Endothelial cell of umbilical vein (primary cell): Measurements from ENCODE around the gene PPFIBP1. TPM values are rescaled to one million over a fixed set of nuclear protein-coding genes. Genes with fewer than 3 reads are reported as not detected.

Source experiments
- BruUV-seq: library from RNA; stranded (reverse); fragments of 400-500 nt; replicated peaks from 2 replicates; lab custom pipeline; 2021; lab: Mats Ljungman, UMichigan
- CTCF ChIA-PET: fragments of 300-600, 350-600 bp; sonication (Branson Sonifier 250); formaldehyde crosslinking; loops from one replicate; lab custom pipeline; 2021; ENCODE audit warnings: antibody characterized with exemption, inconsistent platforms; lab: Charles Lee
- POLR2A ChIA-PET: fragments of 300-600, 350-600 bp; sonication (Branson Sonifier 250); formaldehyde crosslinking; loops from one replicate; lab custom pipeline; 2021; ENCODE audit warnings: antibody characterized with exemption, inconsistent platforms; lab: Charles Lee
- DNase-seq: peaks from one replicate; pipeline ENCODE4 v3.0.0-alpha.2; 2011; ENCODE audit warnings: low read depth, low spot score
- FAIRE-seq: peaks from 2 replicates; lab custom pipeline; 2011; peaks lifted over from hg19 to GRCh38; lab: Jason Lieb, UNC
- H2AFZ ChIP-seq: 2 replicates; pipeline ENCODE4 v1.6.0; 2012; ENCODE audit warnings: low read depth, low read length, control low read depth, inconsistent platforms
- H3K27ac ChIP-seq: 2 replicates; pipeline ENCODE4 v1.5.1; 2011; ENCODE audit warnings: low read depth, mild to moderate bottlenecking, control low read depth, low read length, moderate library complexity; ENCODE audit not compliant: insufficient read depth
- H3K27me3 ChIP-seq, 2 experiments: 2 replicates each; pipeline versions ENCODE4 v1.6.0 to v1.6.1; 2011; ENCODE audit warnings: low read length in 2 of 2, mixed read lengths in 1 of 2; ENCODE audit not compliant: control insufficient read depth in 2 of 2, insufficient read depth in 2 of 2
- H3K36me3 ChIP-seq, 2 experiments: 2 replicates in 1 of 2; 3 replicates in 1 of 2; pipeline ENCODE4 v1.5.1; 2011; ENCODE audit warnings: low read length in 2 of 2, mild to moderate bottlenecking in 1 of 2, moderate library complexity in 1 of 2; ENCODE audit not compliant: control insufficient read depth in 2 of 2, insufficient read depth in 2 of 2; ENCODE audit errors: extremely low read depth in 1 of 2
- H3K4me1 ChIP-seq: 3 replicates; pipeline ENCODE4 v1.5.1; 2011; ENCODE audit warnings: mild to moderate bottlenecking, low read length; ENCODE audit not compliant: control insufficient read depth, insufficient read depth; ENCODE audit errors: extremely low read depth
- H3K4me2 ChIP-seq: 2 replicates; pipeline ENCODE4 v1.6.1; 2011; ENCODE audit warnings: low read length, control low read depth, mixed read lengths; ENCODE audit not compliant: insufficient read depth
- H3K4me3 ChIP-seq, 3 experiments: fragments of 200-600 bp in 1 of 3; sonication (generic), shearing (Covaris generic) in 1 of 3; replicated peaks in 1 of 3; 2 replicates each; pipeline ENCODE4 v1.5.1; 2011 to 2016; ENCODE audit warnings: control low read depth in 3 of 3, low read length in 3 of 3, mild to moderate bottlenecking in 2 of 3, inconsistent platforms in 1 of 3, low read depth in 1 of 3, moderate library complexity in 1 of 3; ENCODE audit not compliant: insufficient read depth in 1 of 3
- H3K79me2 ChIP-seq: 2 replicates; pipeline ENCODE4 v1.6.0; 2012; ENCODE audit warnings: low read length, inconsistent platforms; ENCODE audit not compliant: control insufficient read depth, insufficient read depth
- H3K9ac ChIP-seq: replicated peaks from 2 replicates; pipeline ENCODE3; 2011; ENCODE audit warnings: low read length, control low read depth; ENCODE audit not compliant: insufficient read depth; ENCODE audit errors: extremely low read depth
- H3K9me1 ChIP-seq: replicated peaks from 3 replicates; pipeline ENCODE4 v1.6.0; 2011; ENCODE audit warnings: mild to moderate bottlenecking, low read length; ENCODE audit not compliant: control insufficient read depth, insufficient read depth; ENCODE audit errors: extremely low read depth
- H3K9me3 ChIP-seq: replicated peaks from 2 replicates; pipeline ENCODE4 v1.5.1; 2012; ENCODE audit warnings: low read length, inconsistent platforms; ENCODE audit not compliant: control insufficient read depth, insufficient read depth
- H4K20me1 ChIP-seq: replicated peaks from 2 replicates; pipeline ENCODE3; 2011; ENCODE audit warnings: mild to moderate bottlenecking, low read length; ENCODE audit not compliant: control insufficient read depth, insufficient read depth; ENCODE audit errors: extremely low read depth
- CTCF ChIP-seq, 2 donors: IDR thresholded peaks; 1 replicate in 1 of 2; 2 replicates in 1 of 2; pipeline ENCODE4 v1.5.1; 2011; ENCODE audit warnings: low read length in 2 of 2, mild to moderate bottlenecking in 2 of 2, moderate library complexity in 2 of 2, control low read depth in 1 of 2, inconsistent platforms in 1 of 2, low read depth in 1 of 2; ENCODE audit not compliant: insufficient read depth in 1 of 2; ENCODE audit errors: extremely low read depth in 1 of 2
- EZH2 ChIP-seq: IDR thresholded peaks from 2 replicates; pipeline ENCODE4 v1.6.1; 2012; ENCODE audit warnings: borderline replicate concordance, low read depth, mild to moderate bottlenecking, moderate library complexity, low read length, inconsistent platforms; ENCODE audit not compliant: severe bottlenecking
- FOS ChIP-seq: IDR thresholded peaks from 2 replicates; pipeline ENCODE4 v1.6.1; 2011; ENCODE audit warnings: mild to moderate bottlenecking, low read length, moderate library complexity, borderline replicate concordance; ENCODE audit not compliant: insufficient read depth
- GATA2 ChIP-seq: IDR thresholded peaks from 2 replicates; pipeline ENCODE4 v1.7.0; 2011; ENCODE audit warnings: low read depth, mild to moderate bottlenecking, moderate library complexity, mixed read lengths, low read length; ENCODE audit not compliant: insufficient read length, insufficient read depth
- JUN ChIP-seq: IDR thresholded peaks from 2 replicates; pipeline ENCODE4 v1.6.1; 2011; ENCODE audit warnings: borderline replicate concordance, low read depth; ENCODE audit not compliant: insufficient read length, insufficient read depth
- MAX ChIP-seq: IDR thresholded peaks from 2 replicates; pipeline ENCODE4 v1.6.1; 2011; ENCODE audit not compliant: insufficient read depth, insufficient read length
- MYC ChIP-seq: IDR thresholded peaks from one replicate; pipeline ENCODE4 v1.6.1; 2011; ENCODE audit warnings: mild to moderate bottlenecking, low read depth, low read length
- POLR2A ChIP-seq: IDR thresholded peaks from 2 replicates; pipeline ENCODE4 v1.6.1; 2012; ENCODE audit warnings: low read depth, mild to moderate bottlenecking, control low read depth, low read length
- POLR2AphosphoS5 ChIP-seq: IDR thresholded peaks from 2 replicates; pipeline ENCODE4 v1.6.1; 2012; ENCODE audit warnings: low read depth, mild to moderate bottlenecking, control low read depth, low read length, moderate library complexity; ENCODE audit not compliant: insufficient read depth
- dilution Hi-C: fragments of 300-500 bp; cut with MboI; formaldehyde crosslinking; loops from one replicate; pipeline ENCODE4 v1.15.0; 2019; ENCODE audit warnings: low sequenced_read_pairs; ENCODE audit not compliant: extremely low pct_ligation_motif_present
- intact Hi-C: fragments of 100-400 bp; cut with micrococcal nuclease; formaldehyde crosslinking; loops from one replicate; pipeline ENCODE4 v1.10.0; 2022
- polyA plus RNA-seq, 4 experiments: library from polyadenylated mRNA; depleted of rRNA in 3 of 4; stranded (reverse) in 3 of 4; unstranded in 1 of 4; fragments of >200 nt; gene quantifications; 2 replicates each; pipeline versions ENCODE4 v1.2.1 to v1.2.3, GENCODE V29; 2011 to 2012; ENCODE audit warnings: missing spikeins in 1 of 4
- total RNA-seq: library from RNA; stranded (reverse); gene quantifications from 2 replicates; pipeline ENCODE4 v1.2.3, GENCODE V29; 2021

The PPFIBP1 gene
- total and polyA plus RNA-seq, 2 donors (not counting 3 experiments of a cell fraction or from before 2014, with no cell fraction given): 45.5 to 154 TPM

GRCh38 chr12:27685274-27685673, 161.3 kb downstream of the PPFIBP1 start:
- BruUV-seq: no TSS peak
- H3K9me1 ChIP-seq: no peaks in the 10 kb centered on the region
- TF ChIP-seq MAX: no peak
- no peak for TF ChIP-seq POLR2AphosphoS5
- no peak for TF ChIP-seq EZH2
- no peak for TF ChIP-seq FOS
- no peak for TF ChIP-seq GATA2
- no peak for TF ChIP-seq MYC
- TF ChIP-seq POLR2A: no peak
- no peak for TF ChIP-seq JUN
- TF ChIP-seq CTCF (IDR thresholded peaks at IDR 0.05; ENCODE audit: extremely low read depth in 1 of 2, insufficient read depth in 1 of 2, low read depth in 1 of 2, low read length in 2 of 2): no peak
- H3K9me3 ChIP-seq: no peaks in the 10 kb centered on the region
- no peak overlapping the region for H3K9ac ChIP-seq
- dilution Hi-C loops: no loop called here
- H3K36me3 ChIP-seq: peaks cover 34% of the 10 kb centered on the region in 2 experiments
- CTCF ChIA-PET: no interaction called here
- H3K4me2 ChIP-seq: no peak overlapping the region
- no peaks in the 10 kb centered on the region for H3K79me2 ChIP-seq
- no peak for FAIRE-seq
- intact Hi-C loops: no loop called here
- H3K4me1 ChIP-seq: no peaks in the 10 kb centered on the region
- H3K4me3 ChIP-seq: no peak overlapping the region
- no peak overlapping the region for H2AFZ ChIP-seq
- no peaks in the 10 kb centered on the region for H3K27me3 ChIP-seq
- no peak overlapping the region for H3K27ac ChIP-seq
- DNase-seq: no peak
- POLR2A ChIA-PET: no interaction called here
- no peaks in the 10 kb centered on the region for H4K20me1 ChIP-seq
